SK-N-SH (cell line): ENCODE data around the gene PTPN18. TPM values are rescaled to one million over a fixed set of nuclear protein-coding genes. Genes with fewer than 3 reads are reported as not detected.

Experiments used
- CTCF ChIA-PET: fragments of 300-600, 350-600 bp; formaldehyde crosslinking; extraction: SDS; loops from one replicate; lab custom pipeline; 2021; lab: Yijun Ruan, JAX
- POLR2A ChIA-PET: fragments of 350-600 bp; sonication (Branson Sonifier 250); formaldehyde crosslinking; extraction: SDS; loops from one replicate; lab custom pipeline; 2020; ENCODE audit warnings: antibody characterized with exemption, inconsistent platforms; lab: Yijun Ruan, JAX
- DNase-seq: peaks from one replicate; pipeline ENCODE4 v3.0.0; 2012
- H2AFZ ChIP-seq: fragments of 200-600 bp; sonication (generic); 2 replicates; pipeline ENCODE4 v1.8.1; 2016; ENCODE audit warnings: antibody characterized with exemption, mild to moderate bottlenecking, low read depth
- H3F3A ChIP-seq: fragments of 200-600 bp; sonication (generic); replicated peaks from 2 replicates; pipeline ENCODE3; 2016; ENCODE audit warnings: antibody characterized with exemption, mild to moderate bottlenecking; ENCODE audit not compliant: insufficient read depth
- H3K27ac ChIP-seq, 2 experiments: fragments of 200-500 bp in 1 of 2; fragments of 200-600 bp in 1 of 2; sonication (Bioruptor generic) in 1 of 2; sonication (generic), shearing (Covaris generic) in 1 of 2; 2 replicates each; pipeline versions ENCODE4 v1.5.1 to v1.6.1; 2014 to 2016; ENCODE audit warnings: low read depth in 2 of 2, inconsistent platforms in 1 of 2, low read length in 1 of 2, mild to moderate bottlenecking in 1 of 2, mixed read lengths in 1 of 2
- H3K27me3 ChIP-seq: fragments of 200-600 bp; sonication (generic), shearing (Covaris generic); 2 replicates; pipeline ENCODE4 v1.6.1; 2016; ENCODE audit warnings: mixed run types; ENCODE audit not compliant: insufficient read depth
- H3K36me3 ChIP-seq, 2 experiments: fragments of 200-500 bp in 1 of 2; fragments of 200-600 bp in 1 of 2; sonication (Bioruptor generic) in 1 of 2; sonication (generic) in 1 of 2; replicated peaks in 1 of 2; 2 replicates each; pipeline versions ENCODE3 to v1.5.1; 2014 to 2016; ENCODE audit warnings: low read length in 1 of 2, mild to moderate bottlenecking in 1 of 2; ENCODE audit not compliant: insufficient read depth in 2 of 2, control insufficient read depth in 1 of 2
- H3K4me1 ChIP-seq, 2 experiments: fragments of 200-500 bp in 1 of 2; fragments of 200-600 bp in 1 of 2; sonication (Bioruptor generic) in 1 of 2; sonication (generic), shearing (Covaris generic) in 1 of 2; 2 replicates each; pipeline versions ENCODE4 v1.5.1 to v1.6.1; 2014 to 2016; ENCODE audit warnings: low read depth in 1 of 2, low read length in 1 of 2, mixed run types in 1 of 2; ENCODE audit not compliant: insufficient read depth in 2 of 2, control insufficient read depth in 1 of 2
- H3K4me2 ChIP-seq: fragments of 200-600 bp; sonication (generic), shearing (Covaris generic); 2 replicates; pipeline ENCODE4 v1.6.1; 2017; ENCODE audit warnings: mixed run types
- H3K4me3 ChIP-seq, 2 experiments: fragments of 200-500 bp in 1 of 2; fragments of 200-600 bp in 1 of 2; sonication (Bioruptor generic) in 1 of 2; sonication (generic), shearing (Covaris generic) in 1 of 2; 2 replicates each; pipeline versions ENCODE4 v1.5.1 to v1.8.1; 2014 to 2016; ENCODE audit warnings: low read depth in 2 of 2, inconsistent platforms in 1 of 2, low read length in 1 of 2, mild to moderate bottlenecking in 1 of 2, mixed read lengths in 1 of 2, moderate library complexity in 1 of 2
- H3K79me2 ChIP-seq: fragments of 200-600 bp; sonication (generic); 2 replicates; pipeline ENCODE4 v1.8.1; 2017; ENCODE audit warnings: mild to moderate bottlenecking; ENCODE audit not compliant: insufficient read depth
- H3K9ac ChIP-seq: fragments of 200-600 bp; sonication (generic); 2 replicates; pipeline ENCODE4 v1.6.1; 2017; ENCODE audit warnings: mixed run types
- H3K9me2 ChIP-seq: fragments of 200-600 bp; sonication (generic); 2 replicates; pipeline ENCODE4 v1.6.1; 2017; ENCODE audit warnings: mixed run types
- H3K9me3 ChIP-seq: fragments of 200-600 bp; sonication (generic); 2 replicates; pipeline ENCODE4 v1.6.1; 2017; ENCODE audit warnings: mixed run types, mild to moderate bottlenecking, moderate library complexity
- H4K20me1 ChIP-seq: fragments of 200-600 bp; sonication (generic); 2 replicates; pipeline ENCODE4 v1.6.1; 2017; ENCODE audit warnings: mild to moderate bottlenecking, mixed run types; ENCODE audit not compliant: insufficient read depth
- EP300 ChIP-seq, 2 experiments: IDR thresholded peaks; 2 replicates each; pipeline versions ENCODE4 v1.4.0 to v1.6.1; 2012; ENCODE audit warnings: borderline replicate concordance in 1 of 2, low read depth in 1 of 2, low read length in 1 of 2
- FOSL2 ChIP-seq: IDR thresholded peaks from 2 replicates; pipeline ENCODE4 v1.4.0; 2012; ENCODE audit warnings: low read depth, mild to moderate bottlenecking, moderate library complexity, borderline replicate concordance
- FOXJ3 ChIP-seq: sonication (generic); formaldehyde crosslinking; IDR thresholded peaks from 2 replicates; pipeline ENCODE4 v1.5.1; 2020; ENCODE audit warnings: mild to moderate bottlenecking, missing genetic modification reagents
- MEF2A ChIP-seq: IDR thresholded peaks from 2 replicates; pipeline ENCODE4 v1.4.0; 2012; ENCODE audit warnings: low read depth, borderline replicate concordance
- MXI1 ChIP-seq: IDR thresholded peaks from 2 replicates; pipeline ENCODE4 v1.6.1; 2012; ENCODE audit warnings: mild to moderate bottlenecking, low read depth, low read length, improper control_type of control experiment
- RCOR1 ChIP-seq: fragments of 150-350 bp; IDR thresholded peaks from 2 replicates; pipeline ENCODE4 v1.6.1; 2017; ENCODE audit warnings: antibody characterized with exemption, low read length
- WGBS: methylation state at CpG from one replicate; pipeline ENCODE4 v1.1.6; 2017; ENCODE audit warnings: low lambda C conversion rate; 5-methylcytosine and 5-hydroxymethylcytosine counted together
- polyA plus RNA-seq, 3 experiments: library from polyadenylated mRNA; depleted of rRNA; stranded (reverse); fragments of >200 nt; gene quantifications; 2 replicates each; pipeline ENCODE4 v1.2.3, GENCODE V29; 2012
- TF ChIP-seq, protein P1 (sequence below): IDR thresholded peaks from 2 replicates; pipeline ENCODE4 v1.4.0; 2012; ENCODE audit warnings: low read depth
- TF ChIP-seq, protein P2 (sequence below): IDR thresholded peaks from 2 replicates; pipeline ENCODE4 v1.4.0; 2012; ENCODE audit warnings: low read depth, borderline replicate concordance
- TF ChIP-seq, protein P3 (sequence below): fragments of 200-600 bp; sonication (generic); IDR thresholded peaks from 2 replicates; pipeline ENCODE4 v1.6.1; 2017; ENCODE audit warnings: antibody characterized with exemption, mild to moderate bottlenecking, moderate library complexity
- TF ChIP-seq, protein P4 (sequence below): fragments of 150-350 bp; IDR thresholded peaks from 2 replicates; pipeline ENCODE4 v1.6.1; 2017; ENCODE audit warnings: antibody characterized with exemption, low read length, low read depth, borderline replicate concordance

Gene PTPN18
- polyA plus RNA-seq, 1 of the 3 experiments (the other 2 are of a cell fraction) = 30.4 TPM

DNA sequence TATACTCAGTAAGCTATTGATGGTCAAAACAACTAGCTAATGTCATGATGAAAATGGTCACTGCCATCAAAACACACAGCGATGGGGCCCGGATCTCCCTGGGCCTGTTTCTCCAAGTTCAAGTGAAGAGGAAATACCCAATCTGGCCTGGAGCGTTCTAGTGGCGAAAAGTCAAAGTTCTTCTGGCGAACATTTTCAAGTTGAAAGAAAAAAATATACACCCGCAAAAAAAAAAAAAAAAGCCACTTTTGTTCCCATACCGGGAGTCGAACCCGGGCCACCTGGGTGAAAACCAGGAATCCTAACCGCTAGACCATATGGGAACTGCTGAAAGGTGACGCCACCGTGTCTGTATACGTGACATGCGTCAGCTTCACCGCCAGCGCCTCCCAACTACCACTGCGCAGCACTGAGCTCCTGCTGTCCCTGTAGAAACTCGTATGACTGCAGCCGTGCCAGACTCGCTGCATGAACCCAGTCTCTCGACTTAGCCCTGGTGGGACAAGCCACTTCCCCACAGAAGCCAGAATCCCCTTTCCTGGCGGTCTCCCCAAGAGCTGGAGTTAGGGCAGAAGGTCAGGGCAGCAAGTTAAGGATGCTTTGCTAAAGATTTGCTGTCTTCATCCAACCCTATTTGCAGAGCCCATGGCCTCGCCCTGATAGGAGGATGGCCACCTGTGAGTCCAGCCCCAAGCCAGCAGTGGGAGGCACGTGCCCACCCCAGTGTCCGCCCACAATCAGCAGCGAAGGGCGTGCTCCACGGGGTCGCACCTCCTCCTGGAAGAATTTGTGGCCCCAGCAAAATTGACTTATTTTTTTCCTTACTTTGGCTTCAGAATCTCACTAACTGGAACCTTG, 18.8 kb upstream of the PTPN18 start (continued):
- TF ChIP-seq, protein P1, sequence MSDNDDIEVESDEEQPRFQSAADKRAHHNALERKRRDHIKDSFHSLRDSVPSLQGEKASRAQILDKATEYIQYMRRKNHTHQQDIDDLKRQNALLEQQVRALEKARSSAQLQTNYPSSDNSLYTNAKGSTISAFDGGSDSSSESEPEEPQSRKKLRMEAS = peak; percentile 75
- TF ChIP-seq, protein P2, sequence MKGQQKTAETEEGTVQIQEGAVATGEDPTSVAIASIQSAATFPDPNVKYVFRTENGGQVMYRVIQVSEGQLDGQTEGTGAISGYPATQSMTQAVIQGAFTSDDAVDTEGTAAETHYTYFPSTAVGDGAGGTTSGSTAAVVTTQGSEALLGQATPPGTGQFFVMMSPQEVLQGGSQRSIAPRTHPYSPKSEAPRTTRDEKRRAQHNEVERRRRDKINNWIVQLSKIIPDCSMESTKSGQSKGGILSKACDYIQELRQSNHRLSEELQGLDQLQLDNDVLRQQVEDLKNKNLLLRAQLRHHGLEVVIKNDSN = peak; percentile 85; the same call in 1 of the 2 replicates
- TF ChIP-seq MXI1 (peak; percentile 89), FOXJ3 (CRISPR knock-in tag) (no peak), RCOR1 (peak; percentile 35; the same call in 1 of the 2 replicates), EP300 (IDR thresholded peaks at IDR 0.05; ENCODE audit: borderline replicate concordance in 1 of 2, low read depth in 1 of 2, low read length in 1 of 2) (peak in 1 of 2 experiments; percentile 26; a peak in 1 of 4 replicates), MEF2A (no peak)
- TF ChIP-seq, protein P3, sequence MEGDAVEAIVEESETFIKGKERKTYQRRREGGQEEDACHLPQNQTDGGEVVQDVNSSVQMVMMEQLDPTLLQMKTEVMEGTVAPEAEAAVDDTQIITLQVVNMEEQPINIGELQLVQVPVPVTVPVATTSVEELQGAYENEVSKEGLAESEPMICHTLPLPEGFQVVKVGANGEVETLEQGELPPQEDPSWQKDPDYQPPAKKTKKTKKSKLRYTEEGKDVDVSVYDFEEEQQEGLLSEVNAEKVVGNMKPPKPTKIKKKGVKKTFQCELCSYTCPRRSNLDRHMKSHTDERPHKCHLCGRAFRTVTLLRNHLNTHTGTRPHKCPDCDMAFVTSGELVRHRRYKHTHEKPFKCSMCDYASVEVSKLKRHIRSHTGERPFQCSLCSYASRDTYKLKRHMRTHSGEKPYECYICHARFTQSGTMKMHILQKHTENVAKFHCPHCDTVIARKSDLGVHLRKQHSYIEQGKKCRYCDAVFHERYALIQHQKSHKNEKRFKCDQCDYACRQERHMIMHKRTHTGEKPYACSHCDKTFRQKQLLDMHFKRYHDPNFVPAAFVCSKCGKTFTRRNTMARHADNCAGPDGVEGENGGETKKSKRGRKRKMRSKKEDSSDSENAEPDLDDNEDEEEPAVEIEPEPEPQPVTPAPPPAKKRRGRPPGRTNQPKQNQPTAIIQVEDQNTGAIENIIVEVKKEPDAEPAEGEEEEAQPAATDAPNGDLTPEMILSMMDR = 0 out of 2 replicates have a peak, but pooled peaks have one; percentile 7

DNA sequence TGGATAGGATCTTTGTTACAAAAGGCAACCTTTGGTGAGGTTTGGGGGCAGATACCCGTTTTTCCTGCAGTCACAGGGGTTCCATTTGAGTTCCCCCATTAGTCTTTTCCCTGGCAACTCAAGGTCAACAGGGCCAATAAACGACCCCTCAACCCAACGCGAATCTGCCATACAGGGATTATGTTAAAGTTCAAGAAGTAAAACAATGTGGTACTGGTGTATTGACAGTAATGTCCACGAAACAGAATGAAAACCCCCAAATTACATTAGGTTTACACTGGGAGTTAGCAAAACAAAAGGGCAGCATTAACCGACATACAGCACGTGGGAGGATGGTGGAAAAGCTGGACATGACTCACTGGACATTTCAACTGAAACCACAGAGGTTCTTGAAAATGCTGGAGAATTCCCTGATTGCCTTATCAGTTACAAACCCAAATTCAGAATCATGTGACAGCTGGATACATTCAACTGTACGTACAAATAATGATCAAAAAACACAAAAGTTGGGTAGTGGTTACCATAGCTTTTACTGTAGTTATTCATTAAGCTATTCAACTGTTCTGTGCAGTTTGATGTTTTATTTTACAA, 18.0 kb upstream of the PTPN18 start:
- ChIA-PET POLR2A (no interaction called here), CTCF (interaction anchor here (0.8 to 7.6 kb wide), 4 partner anchors 18 to 408 kb away, joined by 4 to 113 read pairs (median 4); partner anchors contain the start of genes MZT2B, PTPN18 and SMPD4)
- peak overlapping the region; percentile 42 to 81 for H3K27ac ChIP-seq

More for the DNA sequence above, 18.0 kb upstream of the PTPN18 start:
- DNase-seq = no peak
- Histone ChIP-seq H3K4me1 (peaks cover 7 to 18% of the 10 kb centered on the region in 2 experiments; a peak in 3 of 4 replicates), H3K9ac (0 out of 2 replicates have a peak overlapping the region, but pooled peaks have one; percentile 5), H3K4me2 (peak overlapping the region; percentile 74), H3K9me2 (no peaks in the 10 kb centered on the region), H3K79me2 (no peaks in the 10 kb centered on the region; the same call in 1 of the 2 replicates), H4K20me1 (no peaks in the 10 kb centered on the region), H3K36me3 (peaks cover 3 to 13% of the 10 kb centered on the region in 2 experiments), H3K27me3 (no peaks in the 10 kb centered on the region), H3K4me3 (peak overlapping the region; percentile 58 to 64), H2AFZ (0 out of 2 replicates have a peak overlapping the region, but pooled peaks have one; percentile 75), H3K9me3 (no peaks in the 10 kb centered on the region), H3F3A (peaks cover 17% of the 10 kb centered on the region)
- TF ChIP-seq, protein P4, sequence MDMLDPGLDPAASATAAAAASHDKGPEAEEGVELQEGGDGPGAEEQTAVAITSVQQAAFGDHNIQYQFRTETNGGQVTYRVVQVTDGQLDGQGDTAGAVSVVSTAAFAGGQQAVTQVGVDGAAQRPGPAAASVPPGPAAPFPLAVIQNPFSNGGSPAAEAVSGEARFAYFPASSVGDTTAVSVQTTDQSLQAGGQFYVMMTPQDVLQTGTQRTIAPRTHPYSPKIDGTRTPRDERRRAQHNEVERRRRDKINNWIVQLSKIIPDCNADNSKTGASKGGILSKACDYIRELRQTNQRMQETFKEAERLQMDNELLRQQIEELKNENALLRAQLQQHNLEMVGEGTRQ = no peak
- peak; percentile 11; the same call in 1 of the 2 replicates for TF ChIP-seq FOSL2
- TF ChIP-seq, protein P1 = peak; percentile 22; the same call in 1 of the 2 replicates
- WGBS = 43% methylated on average over 8 of the region's 8 CpGs
